HEK293T (cell line): Measurements from ENCODE around the gene HOXA11.

Experiments
- CTCF ChIA-PET: fragments of 350-600 bp; formaldehyde crosslinking; extraction: SDS; loops from one replicate; lab custom pipeline; 2021; ENCODE audit warnings: antibody characterized with exemption, inconsistent platforms; lab: Yijun Ruan, JAX
- POLR2A ChIA-PET: fragments of 350-600 bp; formaldehyde crosslinking; extraction: SDS; loops from one replicate; lab custom pipeline; 2020; ENCODE audit warnings: antibody characterized with exemption, inconsistent platforms; lab: Yijun Ruan, JAX
- DNase-seq: peaks from one replicate; pipeline ENCODE4 v3.0.0; 2012; ENCODE audit warnings: mixed read lengths; ENCODE audit errors: extremely low spot score
- ARNT ChIP-seq: fragments of 450-650 bp; IDR thresholded peaks from 2 replicates; pipeline ENCODE4 v1.6.1; 2017; ENCODE audit warnings: mild to moderate bottlenecking
- BHLHE40 ChIP-seq: fragments of 450-650 bp; IDR thresholded peaks from 2 replicates; pipeline ENCODE4 v1.6.1; 2016; ENCODE audit warnings: mild to moderate bottlenecking, moderate library complexity, borderline replicate concordance
- CTBP1 ChIP-seq: fragments of 450-650 bp; IDR thresholded peaks from 2 replicates; pipeline ENCODE4 v1.6.1; 2016; ENCODE audit warnings: borderline replicate concordance
- ELF4 ChIP-seq: fragments of 450-650 bp; IDR thresholded peaks from 2 replicates; pipeline ENCODE4 v1.6.1; 2017; ENCODE audit warnings: antibody characterized with exemption
- FOXA1 ChIP-seq: fragments of 450-650 bp; IDR thresholded peaks from 2 replicates; pipeline ENCODE4 v1.6.1; 2016; ENCODE audit warnings: mild to moderate bottlenecking
- FOXK2 ChIP-seq: fragments of 450-650 bp; IDR thresholded peaks from 2 replicates; pipeline ENCODE4 v1.6.1; 2016; ENCODE audit warnings: mild to moderate bottlenecking
- FOXM1 ChIP-seq: fragments of 450-650 bp; IDR thresholded peaks from 2 replicates; pipeline ENCODE4 v1.6.1; 2017; ENCODE audit warnings: mild to moderate bottlenecking, borderline replicate concordance
- HDGF ChIP-seq: fragments of 450-650 bp; IDR thresholded peaks from 2 replicates; pipeline ENCODE4 v1.6.1; 2017; ENCODE audit warnings: antibody characterized with exemption, borderline replicate concordance
- L3MBTL2 ChIP-seq: fragments of 450-650 bp; conservative IDR thresholded peaks from 2 replicates; pipeline ENCODE4 v1.6.1; 2016; ENCODE audit warnings: mild to moderate bottlenecking
- LEF1 ChIP-seq: fragments of 450-650 bp; IDR thresholded peaks from 2 replicates; pipeline ENCODE4 v1.6.1; 2017; ENCODE audit warnings: mild to moderate bottlenecking, borderline replicate concordance
- NFRKB ChIP-seq: fragments of 450-650 bp; IDR thresholded peaks from 2 replicates; pipeline ENCODE4 v1.6.1; 2016; ENCODE audit warnings: mild to moderate bottlenecking, moderate library complexity
- PKNOX1 ChIP-seq: fragments of 450-650 bp; IDR thresholded peaks from 2 replicates; pipeline ENCODE4 v1.6.1; 2016
- SP1 ChIP-seq: fragments of 450-650 bp; IDR thresholded peaks from 2 replicates; pipeline ENCODE4 v1.6.1; 2017
- SUZ12 ChIP-seq: fragments of 450-650 bp; IDR thresholded peaks from 2 replicates; pipeline ENCODE4 v1.6.1; 2016; ENCODE audit warnings: mild to moderate bottlenecking
- TARDBP ChIP-seq: fragments of 450-650 bp; IDR thresholded peaks from 2 replicates; pipeline ENCODE4 v1.6.1; 2016
- ZNF384 ChIP-seq: fragments of 450-650 bp; IDR thresholded peaks from 2 replicates; pipeline ENCODE4 v1.6.1; 2016

HOXA11 gene

GRCh38 chr7:27165996-27166530 lies 19.0 kb downstream of the HOXA11 start:
- no peak for DNase-seq
- CTCF ChIA-PET: no interaction called here
- POLR2A ChIA-PET: interaction anchor here (0.6 to 12.4 kb wide), 14 partner anchors 9 to 969 kb away, joined by 3 to 215 read pairs (median 4); partner anchors contain the start of genes HOXA11, HOXA3, HOXA5 and HOXA7
- TF ChIP-seq FOXM1 (no peak), PKNOX1 (no peak), ELF4 (0 out of 2 replicates have a peak, but pooled peaks have one; percentile 10)

GRCh38 chr7:27165089-27165995 lies 19.7 kb downstream of the HOXA11 start, which contains the start of gene HOXA9:
HOXA9 (minus strand) TSS chr7:27165537; CDS start chr7:27165457, 80 bp downstream.
- POLR2A ChIA-PET: interaction anchor here (0.6 to 12.4 kb wide), 14 partner anchors 9 to 968 kb away, joined by 3 to 215 read pairs (median 4); partner anchors contain the start of genes HOXA11, HOXA3, HOXA5 and HOXA7
- CTCF ChIA-PET: no interaction called here
- TF ChIP-seq ZNF384 (no peak), ELF4 (peak; percentile 19; the same call in 1 of the 2 replicates), SP1 (no peak), L3MBTL2 (peak; percentile 55), HDGF (no peak), TARDBP (0 out of 2 replicates have a peak, but pooled peaks have one; percentile 53), FOXA1 (no peak), LEF1 (peak; percentile 89; the same call in 1 of the 2 replicates), ARNT (peak; percentile 97), CTBP1 (peak; percentile 97), PKNOX1 (peak; percentile 95), FOXM1 (peak; percentile 71; the same call in 1 of the 2 replicates)
- DNase-seq: no peak

DNA sequence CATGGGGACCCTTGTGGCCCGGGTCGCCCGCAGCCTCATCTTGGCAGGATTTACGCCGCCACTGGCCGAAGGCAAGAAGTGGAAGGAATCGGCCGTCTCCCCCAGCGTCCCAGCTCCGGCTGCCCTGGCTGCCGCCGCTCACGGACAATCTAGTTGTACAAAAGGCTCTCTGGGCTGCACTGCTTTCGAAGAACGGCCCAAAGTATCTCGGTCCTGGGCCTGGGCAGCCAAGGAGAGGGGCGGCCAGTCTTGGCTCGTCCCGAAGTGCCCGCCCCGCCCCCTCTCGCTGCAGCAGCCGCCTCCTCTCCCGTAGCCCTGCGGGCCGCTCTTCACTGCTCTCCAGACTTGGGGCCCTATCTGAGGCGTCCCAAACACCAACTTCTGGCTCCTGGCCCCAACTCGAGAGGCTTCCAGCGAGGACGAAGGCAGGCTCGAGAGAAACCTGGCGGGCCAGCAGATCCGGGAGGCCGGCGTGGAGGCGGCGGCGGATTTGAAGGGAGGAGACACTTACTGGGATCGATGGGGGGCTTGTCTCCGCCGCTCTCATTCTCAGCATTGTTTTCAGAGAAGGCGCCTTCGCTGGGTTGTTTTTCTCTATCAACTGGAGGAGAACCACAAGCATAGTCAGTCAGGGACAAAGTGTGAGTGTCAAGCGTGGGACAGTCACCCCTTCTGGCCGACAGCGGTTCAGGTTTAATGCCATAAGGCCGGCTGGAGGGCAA lies 20.5 kb downstream of the HOXA11 start:
- TF ChIP-seq CTBP1: no peak
- TF ChIP-seq SUZ12: no peak
- ChIA-PET POLR2A (interaction anchor here (0.6 to 3.9 kb wide), 7 partner anchors 10 to 21 kb away, joined by 3 to 33 read pairs (median 4); partner anchors contain the start of genes HOXA10, HOXA11, HOXA3 and HOXA5), CTCF (no interaction called here)
- no peak for DNase-seq

DNA sequence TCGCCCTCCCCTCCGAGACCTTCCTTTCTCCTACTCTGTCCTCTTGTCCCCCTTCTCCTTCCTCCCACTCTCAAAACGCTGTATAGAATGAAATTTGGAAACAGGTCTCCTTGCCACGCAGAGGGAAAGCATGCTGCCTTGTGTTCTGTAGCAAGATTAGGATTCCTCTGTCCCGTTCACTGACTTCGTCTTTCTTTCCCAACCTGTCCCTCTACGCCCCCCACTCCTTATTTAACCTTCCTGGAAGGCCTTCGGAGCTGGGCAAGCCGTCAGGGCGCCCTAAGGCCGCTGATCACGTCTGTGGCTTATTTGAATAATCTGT lies 21.0 kb downstream of the HOXA11 start:
- DNase-seq: no peak
- ChIA-PET CTCF (no interaction called here), POLR2A (interaction anchor here (0.6 to 3.9 kb wide), 7 partner anchors 11 to 21 kb away, joined by 3 to 33 read pairs (median 4); partner anchors contain the start of genes HOXA10, HOXA11, HOXA3 and HOXA5)
- no peak for TF ChIP-seq CTBP1

- ChIA-PET CTCF (interaction anchor here (2.4 to 3.5 kb wide), 3 partner anchors 16 to 794 kb away, joined by 11 to 23 read pairs (median 20); partner anchors contain the start of gene HOXA5), POLR2A (interaction anchor here (0.6 to 3.9 kb wide), 10 partner anchors 9 to 965 kb away, joined by 3 to 45 read pairs (median 4); partner anchors contain the start of genes HOXA10, HOXA11, HOXA3 and HOXA5)
- TF ChIP-seq ELF4: no peak
- no peak for TF ChIP-seq SUZ12
- no peak for TF ChIP-seq FOXA1
- TF ChIP-seq CTBP1: no peak
- no peak for TF ChIP-seq ARNT
- TF ChIP-seq FOXK2: no peak
- no peak for TF ChIP-seq BHLHE40
- TF ChIP-seq TARDBP: no peak
- no peak for TF ChIP-seq ZNF384
- no peak for TF ChIP-seq L3MBTL2
- TF ChIP-seq SP1: no peak
- TF ChIP-seq HDGF: no peak
- TF ChIP-seq PKNOX1: no peak
- TF ChIP-seq LEF1: no peak
- TF ChIP-seq NFRKB: no peak
- no peak for TF ChIP-seq FOXM1
- DNase-seq: no peak
These were observed 21.6 kb downstream of the HOXA11 start for GRCh38 chr7:27163288-27164044.
